Right lobe of liver (tissue), 4 donors: ENCODE data around the gene GMPS.

Source experiments
- POLR2A ChIP-seq: fragments of 450-650 bp; IDR thresholded peaks from one replicate; pipeline ENCODE4 v1.6.1; 2017; ENCODE audit warnings: antibody characterized with exemption, mild to moderate bottlenecking
- TF ChIP-seq, protein P1 (sequence below), 4 donors: fragments of 200-600 bp in 3 of 4; fragments of 450-650 bp in 1 of 4; IDR thresholded peaks; one replicate each; pipeline versions ENCODE4 v1.5.1 to v1.8.0; 2016 to 2022; ENCODE audit warnings: antibody characterized with exemption in 4 of 4, mild to moderate bottlenecking in 2 of 4
- donor health status: DM: no; HTN: no; CAD: no.
- donor health status: DM: no; HTN: no; CAD: no.
- donor health status: DM: no; HTN: yes; CAD: no.

GRCh38 chr3:155921486-155921885 is 51.0 kb downstream of the GMPS start:
- no peak for TF ChIP-seq POLR2A
- TF ChIP-seq, protein P1, sequence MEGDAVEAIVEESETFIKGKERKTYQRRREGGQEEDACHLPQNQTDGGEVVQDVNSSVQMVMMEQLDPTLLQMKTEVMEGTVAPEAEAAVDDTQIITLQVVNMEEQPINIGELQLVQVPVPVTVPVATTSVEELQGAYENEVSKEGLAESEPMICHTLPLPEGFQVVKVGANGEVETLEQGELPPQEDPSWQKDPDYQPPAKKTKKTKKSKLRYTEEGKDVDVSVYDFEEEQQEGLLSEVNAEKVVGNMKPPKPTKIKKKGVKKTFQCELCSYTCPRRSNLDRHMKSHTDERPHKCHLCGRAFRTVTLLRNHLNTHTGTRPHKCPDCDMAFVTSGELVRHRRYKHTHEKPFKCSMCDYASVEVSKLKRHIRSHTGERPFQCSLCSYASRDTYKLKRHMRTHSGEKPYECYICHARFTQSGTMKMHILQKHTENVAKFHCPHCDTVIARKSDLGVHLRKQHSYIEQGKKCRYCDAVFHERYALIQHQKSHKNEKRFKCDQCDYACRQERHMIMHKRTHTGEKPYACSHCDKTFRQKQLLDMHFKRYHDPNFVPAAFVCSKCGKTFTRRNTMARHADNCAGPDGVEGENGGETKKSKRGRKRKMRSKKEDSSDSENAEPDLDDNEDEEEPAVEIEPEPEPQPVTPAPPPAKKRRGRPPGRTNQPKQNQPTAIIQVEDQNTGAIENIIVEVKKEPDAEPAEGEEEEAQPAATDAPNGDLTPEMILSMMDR (IDR thresholded peaks at IDR 0.05) = no peak
